Peyer's patch (tissue), 4 donors: ENCODE measurements around the gene STAMBPL1. TPM values are rescaled to one million over a fixed set of nuclear protein-coding genes. Genes with fewer than 3 reads are reported as not detected.

Source experiments
- DNase-seq, 3 donors: peaks; one replicate each; pipeline ENCODE4 v3.0.0-alpha.2; 2017 to 2019
- H3K27ac ChIP-seq, 4 donors: fragments of 200-600 bp; sonication (generic); one replicate each; pipeline ENCODE4 v1.5.1; 2016 to 2019
- H3K27me3 ChIP-seq, 2 donors: fragments of 200-600 bp; sonication (generic); one replicate each; pipeline ENCODE4 v1.5.1; 2019
- H3K36me3 ChIP-seq, 3 donors: fragments of 200-600 bp; sonication (generic); one replicate each; pipeline ENCODE4 v1.5.1; 2016 to 2019
- H3K4me1 ChIP-seq, 4 donors: fragments of 200-600 bp; sonication (generic); one replicate each; pipeline ENCODE4 v1.5.1; 2016 to 2019
- H3K4me3 ChIP-seq, 4 donors: fragments of 200-600 bp; sonication (generic); 1 replicate in 3 of 4; 2 replicates in 1 of 4; pipeline ENCODE4 v1.5.1; 2016 to 2019; ENCODE audit warnings: mild to moderate bottlenecking in 1 of 4
- H3K9me3 ChIP-seq, 4 donors: fragments of 200-600 bp; sonication (generic); one replicate each; pipeline ENCODE4 v1.5.1; 2016 to 2019; ENCODE audit warnings: mild to moderate bottlenecking in 1 of 4
- CTCF ChIP-seq, 6 experiments: fragments of 450-650 bp in 4 of 6; fragments of 200-600 bp in 2 of 6; sonication (generic) in 1 of 6; IDR thresholded peaks; one replicate each; pipeline ENCODE4 v1.5.1; 2017 to 2019; ENCODE audit warnings: antibody characterized with exemption in 6 of 6, mild to moderate bottlenecking in 3 of 6, moderate library complexity in 1 of 6
- POLR2A ChIP-seq, 2 donors: fragments of 450-650 bp; IDR thresholded peaks; one replicate each; pipeline ENCODE4 v1.5.1; 2017; ENCODE audit warnings: antibody characterized with exemption in 2 of 2, mild to moderate bottlenecking in 2 of 2, moderate library complexity in 2 of 2
- total RNA-seq, 4 donors: library from RNA; depleted of rRNA; stranded (reverse); fragments of >200 nt; gene quantifications; one replicate each; pipeline ENCODE4 v1.1.0, GENCODE V29; 2016

STAMBPL1 gene
- total RNA-seq, 4 donors from 2014 or later: 54.6 to 116 (median 84.6) TPM

GRCh38 chr10:88954458-88955083 lies 74.5 kb downstream of the STAMBPL1 start:
- DNase-seq: no peak
- no peaks in the 10 kb centered on the region for H3K36me3 ChIP-seq
- no peaks in the 10 kb centered on the region for H3K4me1 ChIP-seq
- H3K27me3 ChIP-seq: no peaks in the 10 kb centered on the region
- no peaks in the 10 kb centered on the region for H3K9me3 ChIP-seq
- H3K27ac ChIP-seq: no peak overlapping the region
- TF ChIP-seq CTCF (IDR thresholded peaks at IDR 0.05) (no peak), POLR2A (IDR thresholded peaks at IDR 0.05) (no peak)
- no peak overlapping the region for H3K4me3 ChIP-seq

DNA sequence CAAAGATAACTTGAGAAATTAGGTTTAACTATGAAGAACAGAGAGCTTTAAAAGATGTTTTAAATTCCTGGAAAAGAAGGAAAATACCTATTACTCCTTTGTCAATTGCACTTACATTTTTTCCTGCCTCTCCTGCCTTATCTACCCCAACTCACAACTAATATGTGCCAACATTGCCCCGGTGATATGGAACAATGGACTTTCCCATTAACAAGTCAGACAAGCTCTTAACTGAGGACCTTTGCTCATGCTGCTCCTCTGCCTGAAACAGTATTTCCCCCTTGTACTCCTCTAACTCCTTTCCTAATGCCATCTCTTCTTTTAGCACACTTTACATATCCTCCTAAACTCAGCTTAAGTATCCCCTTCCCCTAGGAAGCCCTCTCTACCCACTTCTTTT lies 77.3 kb downstream of the STAMBPL1 start:
- peaks cover 0 to 3% (median 0%) of the 10 kb centered on the region in 4 donors for H3K4me1 ChIP-seq
- no peak for DNase-seq
- no peaks in the 10 kb centered on the region for H3K9me3 ChIP-seq
- H3K36me3 ChIP-seq: no peaks in the 10 kb centered on the region
- TF ChIP-seq CTCF (IDR thresholded peaks at IDR 0.05): no peak
- TF ChIP-seq POLR2A (IDR thresholded peaks at IDR 0.05): no peak
- H3K4me3 ChIP-seq: no peak overlapping the region
- no peak overlapping the region for H3K27ac ChIP-seq
- no peaks in the 10 kb centered on the region for H3K27me3 ChIP-seq

GRCh38 chr10:88958721-88959120 lies 78.7 kb downstream of the STAMBPL1 start:
- Histone ChIP-seq H3K27me3 (no peaks in the 10 kb centered on the region), H3K27ac (no peak overlapping the region), H3K9me3 (no peaks in the 10 kb centered on the region), H3K4me3 (no peak overlapping the region), H3K4me1 (peaks cover 0 to 3% (median 0%) of the 10 kb centered on the region in 4 donors), H3K36me3 (no peaks in the 10 kb centered on the region)
- no peak for TF ChIP-seq POLR2A (IDR thresholded peaks at IDR 0.05)
- no peak for TF ChIP-seq CTCF (IDR thresholded peaks at IDR 0.05)
- DNase-seq: no peak

DNA sequence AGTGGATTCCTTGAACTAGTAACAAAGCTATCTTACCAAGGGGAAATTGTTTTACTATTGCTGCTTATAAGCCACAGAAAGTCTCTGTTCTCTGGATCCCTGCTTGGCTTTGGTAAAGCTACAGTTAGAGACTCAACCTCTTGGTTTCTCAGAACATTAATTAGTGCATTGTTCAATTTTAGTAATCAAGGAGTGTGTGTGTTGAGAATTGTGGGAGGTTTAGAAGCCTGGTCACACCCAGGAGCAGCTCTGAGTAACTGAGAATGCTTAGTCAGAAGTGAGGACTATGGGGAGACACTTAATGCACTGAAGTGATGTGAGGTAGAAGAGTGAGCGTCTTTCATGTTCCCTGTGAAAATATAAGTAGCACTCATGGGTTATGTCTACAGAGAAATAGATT lies 80.8 kb downstream of the STAMBPL1 start:
- Histone ChIP-seq H3K4me1 (peaks cover 0 to 3% (median 0%) of the 10 kb centered on the region in 4 donors), H3K9me3 (no peaks in the 10 kb centered on the region), H3K36me3 (no peaks in the 10 kb centered on the region), H3K27ac (peak overlapping the region in 1 of 4 donors; percentile 25), H3K4me3 (no peak overlapping the region), H3K27me3 (no peaks in the 10 kb centered on the region)
- DNase-seq: no peak
- no peak for TF ChIP-seq POLR2A (IDR thresholded peaks at IDR 0.05)

DNA sequence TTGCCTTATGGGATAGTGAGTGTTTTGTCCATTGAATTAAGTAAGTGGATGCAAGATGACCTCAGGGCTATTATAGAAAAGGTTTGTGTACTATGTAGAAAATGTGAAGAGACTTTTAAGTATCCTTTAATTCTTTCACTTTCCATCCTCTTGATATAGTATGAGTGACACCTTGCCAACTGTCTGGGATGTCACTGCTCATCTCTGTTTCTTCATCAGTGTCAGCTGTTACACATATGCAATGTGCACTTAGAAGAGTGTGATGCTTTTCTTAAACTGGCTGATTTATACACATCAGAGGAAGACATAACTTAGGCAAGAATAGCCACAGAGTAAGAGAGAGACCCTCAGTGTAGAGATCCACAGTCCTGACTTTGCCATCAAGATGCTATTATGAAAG lies 81.2 kb downstream of the STAMBPL1 start:
- H3K27me3 ChIP-seq: no peaks in the 10 kb centered on the region
- H3K9me3 ChIP-seq: no peaks in the 10 kb centered on the region
- H3K4me1 ChIP-seq: peaks cover 0 to 3% (median 0%) of the 10 kb centered on the region in 4 donors
- TF ChIP-seq POLR2A (IDR thresholded peaks at IDR 0.05) (no peak), CTCF (IDR thresholded peaks at IDR 0.05) (no peak)
- no peak overlapping the region for H3K4me3 ChIP-seq
- no peak for DNase-seq
- H3K27ac ChIP-seq: no peak overlapping the region
- H3K36me3 ChIP-seq: no peaks in the 10 kb centered on the region

DNA sequence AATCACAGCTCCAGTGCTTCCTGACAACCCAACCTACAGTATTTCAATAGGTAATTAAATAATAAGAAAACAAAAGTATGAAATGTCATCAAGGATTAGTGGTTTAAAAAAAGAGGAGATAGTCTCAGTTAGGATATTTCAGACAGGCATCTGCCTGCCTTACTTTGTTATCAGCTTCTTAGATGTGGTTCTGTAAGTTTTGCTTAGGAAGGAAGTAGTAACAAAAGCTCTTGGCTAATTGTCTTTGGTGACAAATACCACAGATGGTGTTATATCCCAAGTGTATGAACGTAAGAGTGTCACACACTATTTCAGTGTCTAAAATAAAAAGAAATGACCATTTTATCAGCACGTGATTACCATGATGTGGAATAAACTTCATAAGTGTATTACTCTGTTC lies 82.3 kb downstream of the STAMBPL1 start:
- TF ChIP-seq POLR2A (IDR thresholded peaks at IDR 0.05) (no peak), CTCF (IDR thresholded peaks at IDR 0.05) (no peak)
- no peak for DNase-seq
- Histone ChIP-seq H3K27me3 (no peaks in the 10 kb centered on the region), H3K36me3 (no peaks in the 10 kb centered on the region), H3K27ac (no peak overlapping the region), H3K4me3 (no peak overlapping the region), H3K4me1 (peaks cover 0 to 3% (median 0%) of the 10 kb centered on the region in 4 donors), H3K9me3 (no peaks in the 10 kb centered on the region)
